ENCODE data around the gene SYNJ2. TPM values are rescaled to one million over a fixed set of nuclear protein-coding genes. Genes with fewer than 3 reads are reported as not detected.
A peak's percentile ranks its signal among the peaks of the same experiment; 100 is the strongest.

Gene SYNJ2
- total and polyA plus RNA-seq, 11 donors = 7.5 to 27.0 (median 18.2) TPM

DNA sequence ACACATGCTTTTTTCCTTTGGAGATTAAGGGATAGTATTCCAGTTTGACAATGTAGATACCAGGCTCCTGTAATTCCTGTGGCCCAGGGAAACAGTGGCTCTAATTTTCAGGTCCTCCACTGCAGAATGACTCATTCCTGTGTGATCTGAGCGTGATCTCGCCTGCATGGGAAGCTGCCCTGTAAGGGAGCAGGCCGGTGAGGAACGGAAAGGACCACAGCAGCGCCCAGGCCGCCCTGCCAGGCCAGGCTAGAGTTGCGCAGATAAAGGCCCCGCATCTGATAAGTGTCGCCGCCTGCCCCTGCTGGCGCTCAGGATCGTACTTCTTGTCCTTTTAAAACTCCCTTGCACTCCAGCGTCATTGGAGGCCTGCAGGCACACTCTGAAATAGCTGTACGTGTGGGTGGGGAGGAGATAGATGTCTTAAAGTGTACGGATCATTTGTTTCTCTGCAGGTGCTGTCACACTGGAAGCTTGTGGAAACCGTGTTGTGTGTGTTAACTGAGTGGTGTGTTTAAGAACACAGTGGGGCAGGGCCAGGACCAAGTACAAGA, 60.7 kb downstream of the SYNJ2 start:
- Histone ChIP-seq H3K9me3 (no peaks in the 10 kb centered on the region), H3K36me3 (peaks cover 0 to 20% (median 0%) of the 10 kb centered on the region in 9 donors), H3K4me1 (peaks cover 8 to 74% (median 49%) of the 10 kb centered on the region in 12 donors), H3K27ac (peak overlapping the region; percentile 84 to 98 (median 92)), H3K4me3 (peak overlapping the region in 9 of 12 donors; percentile 26 to 54 (median 46)), H3K27me3 (no peaks in the 10 kb centered on the region)
- DNase-seq (peak in 3 of 5 donors; percentile 70 to 86 (median 82)), ATAC-seq (peak; percentile 29 to 76 (median 56))
- 21 to 61% (median 42%) methylated on average over 12 to 16 of the region's 16 CpGs for WGBS, 4 donors
- intact Hi-C loops (cut with DNase I) = loop anchor here in 2 of 10 donors (5.0 kb wide), 2 partner anchors 35 to 60 kb away; partner anchors contain the start of gene SYNJ2 (in 2 of the 2)
- peak in 1 of 2 donors; percentile 36 for TF ChIP-seq POLR2A (IDR thresholded peaks at IDR 0.05)
- TF ChIP-seq, protein P1, sequence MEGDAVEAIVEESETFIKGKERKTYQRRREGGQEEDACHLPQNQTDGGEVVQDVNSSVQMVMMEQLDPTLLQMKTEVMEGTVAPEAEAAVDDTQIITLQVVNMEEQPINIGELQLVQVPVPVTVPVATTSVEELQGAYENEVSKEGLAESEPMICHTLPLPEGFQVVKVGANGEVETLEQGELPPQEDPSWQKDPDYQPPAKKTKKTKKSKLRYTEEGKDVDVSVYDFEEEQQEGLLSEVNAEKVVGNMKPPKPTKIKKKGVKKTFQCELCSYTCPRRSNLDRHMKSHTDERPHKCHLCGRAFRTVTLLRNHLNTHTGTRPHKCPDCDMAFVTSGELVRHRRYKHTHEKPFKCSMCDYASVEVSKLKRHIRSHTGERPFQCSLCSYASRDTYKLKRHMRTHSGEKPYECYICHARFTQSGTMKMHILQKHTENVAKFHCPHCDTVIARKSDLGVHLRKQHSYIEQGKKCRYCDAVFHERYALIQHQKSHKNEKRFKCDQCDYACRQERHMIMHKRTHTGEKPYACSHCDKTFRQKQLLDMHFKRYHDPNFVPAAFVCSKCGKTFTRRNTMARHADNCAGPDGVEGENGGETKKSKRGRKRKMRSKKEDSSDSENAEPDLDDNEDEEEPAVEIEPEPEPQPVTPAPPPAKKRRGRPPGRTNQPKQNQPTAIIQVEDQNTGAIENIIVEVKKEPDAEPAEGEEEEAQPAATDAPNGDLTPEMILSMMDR (IDR thresholded peaks at IDR 0.05) = no peak

DNA sequence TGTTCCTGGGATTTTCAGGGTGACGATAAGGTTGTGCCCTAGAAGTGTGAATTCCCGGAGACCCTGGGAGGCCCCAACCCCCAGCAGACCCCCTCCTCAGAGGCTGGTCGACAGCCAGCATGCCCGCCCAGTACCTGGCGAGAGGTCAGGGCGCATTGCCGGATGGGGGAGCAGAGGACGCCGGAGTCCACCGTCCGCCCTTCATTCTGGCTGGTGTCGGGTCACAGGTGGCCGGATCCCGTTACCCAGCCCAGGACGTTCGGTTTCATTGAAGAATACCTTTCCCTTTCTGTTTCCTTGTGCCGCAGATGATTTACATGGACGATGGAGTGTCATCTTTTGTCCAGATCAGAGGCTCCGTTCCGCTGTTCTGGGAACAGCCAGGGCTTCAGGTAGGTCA, 61.3 kb downstream of the SYNJ2 start:
- ATAC-seq (peak in 3 of 4 donors; percentile 2 to 8 (median 3)), DNase-seq (no peak)
- TF ChIP-seq, protein P1 (IDR thresholded peaks at IDR 0.05) = no peak
- no peak for TF ChIP-seq POLR2A (IDR thresholded peaks at IDR 0.05)
- intact Hi-C loops (cut with DNase I) = loop anchor here in 2 of 10 donors (5.0 kb wide), 2 partner anchors 36 to 61 kb away; partner anchors contain the start of gene SYNJ2 (in 2 of the 2)
- 59 to 74% (median 70%) methylated on average over 20 of the region's 20 CpGs for WGBS, 4 donors
- peaks cover 0 to 21% (median 0%) of the 10 kb centered on the region in 9 donors for H3K36me3 ChIP-seq
- H3K27me3 ChIP-seq = no peaks in the 10 kb centered on the region
- peaks cover 8 to 74% (median 48%) of the 10 kb centered on the region in 12 donors for H3K4me1 ChIP-seq
- peak overlapping the region; percentile 84 to 98 (median 92) for H3K27ac ChIP-seq
- no peaks in the 10 kb centered on the region for H3K9me3 ChIP-seq
- peak overlapping the region in 10 of 12 donors; percentile 8 to 54 (median 42) for H3K4me3 ChIP-seq

- Histone ChIP-seq H3K27ac (peak overlapping the region; percentile 84 to 98 (median 92)), H3K36me3 (peaks cover 0 to 21% (median 0%) of the 10 kb centered on the region in 9 donors), H3K27me3 (no peaks in the 10 kb centered on the region), H3K4me3 (peak overlapping the region in 11 of 12 donors; percentile 8 to 54 (median 39)), H3K4me1 (peaks cover 8 to 72% (median 41%) of the 10 kb centered on the region in 12 donors), H3K9me3 (no peaks in the 10 kb centered on the region)
- intact Hi-C loops (cut with DNase I) = loop anchor here in 2 of 10 donors (5.0 kb wide), 2 partner anchors 37 to 62 kb away; partner anchors contain the start of gene SYNJ2 (in 2 of the 2)
- ATAC-seq (peak; percentile 73 to 85 (median 74)), DNase-seq (peak in 4 of 5 donors; percentile 68 to 92 (median 78))
- WGBS, 4 donors = 47 to 67% (median 63%) methylated on average over 25 to 31 of the region's 31 CpGs
- peak in 1 of 2 donors; percentile 71 for TF ChIP-seq POLR2A (IDR thresholded peaks at IDR 0.05)
- TF ChIP-seq, protein P1 (IDR thresholded peaks at IDR 0.05) = no peak
Measured at GRCh38 chr6:158043586-158044524, 62.2 kb downstream of the SYNJ2 start.

Data from heart left ventricle (tissue), 16 donors.